Gastrocnemius medialis (tissue), 4 donors: ENCODE data around the gene ITPR2. TPM values are rescaled to one million over a fixed set of nuclear protein-coding genes. Genes with fewer than 3 reads are reported as not detected.

Experiments used
- ATAC-seq, 2 donors: fragments of 150-250 bp; one replicate each; pipeline ENCODE4 v1.9.1; 2016
- DNase-seq, 2 donors: peaks; one replicate each; pipeline ENCODE4 v3.0.0-alpha.2; 2019
- H3K27ac ChIP-seq, 4 donors: fragments of 200-600 bp; sonication (generic); 1 replicate in 1 of 4; 2 replicates in 3 of 4; pipeline ENCODE4 v1.5.1; 2016 to 2018; ENCODE audit warnings: mild to moderate bottlenecking in 2 of 4, moderate library complexity in 1 of 4
- H3K27me3 ChIP-seq, 3 donors: fragments of 200-600 bp; sonication (generic) in 2 of 3; 1 replicate in 1 of 3; 2 replicates in 2 of 3; pipeline versions ENCODE4 v1.5.1 to v1.6.0; 2016 to 2019; ENCODE audit warnings: mild to moderate bottlenecking in 1 of 3, moderate library complexity in 1 of 3
- H3K36me3 ChIP-seq, 2 donors: fragments of 200-600 bp; sonication (generic) in 1 of 2; one replicate each; pipeline ENCODE4 v1.5.1; 2017 to 2018
- H3K4me1 ChIP-seq, 2 donors: fragments of 200-600 bp; sonication (generic) in 1 of 2; one replicate each; pipeline ENCODE4 v1.5.1; 2016 to 2017; ENCODE audit warnings: mild to moderate bottlenecking in 2 of 2
- H3K4me3 ChIP-seq, 4 donors: fragments of 200-600 bp; sonication (generic) in 3 of 4; 1 replicate in 1 of 4; 2 replicates in 3 of 4; pipeline ENCODE4 v1.5.1; 2016 to 2019; ENCODE audit warnings: mild to moderate bottlenecking in 2 of 4
- H3K9me3 ChIP-seq, 3 donors: fragments of 200-600 bp; sonication (generic) in 2 of 3; 1 replicate in 1 of 3; 2 replicates in 2 of 3; pipeline ENCODE4 v1.5.1; 2016 to 2019
- CTCF ChIP-seq, 5 experiments: fragments of 450-650 bp in 3 of 5; fragments of 200-600 bp in 2 of 5; sonication (generic) in 2 of 5; IDR thresholded peaks in 4 of 5; conservative IDR thresholded peaks in 1 of 5; 1 replicate in 4 of 5; 2 replicates in 1 of 5; pipeline ENCODE4 v1.5.1; 2016 to 2019; ENCODE audit warnings: antibody characterized with exemption in 5 of 5, mild to moderate bottlenecking in 3 of 5, moderate library complexity in 3 of 5
- POLR2A ChIP-seq, 2 donors: fragments of 450-650 bp; IDR thresholded peaks; one replicate each; pipeline ENCODE4 v1.6.1; 2017; ENCODE audit warnings: antibody characterized with exemption in 2 of 2, mild to moderate bottlenecking in 2 of 2, moderate library complexity in 2 of 2
- in situ Hi-C, 4 donors: fragments of 200-750 bp; cut with MboI; loops; one replicate each; pipeline versions ENCODE4 v1.15.0 to v1.8.0; 2017; ENCODE audit warnings: low sequenced_read_pairs in 4 of 4
- intact Hi-C: fragments of 100-400 bp; cut with DNase I; formaldehyde crosslinking; loops from one replicate; pipeline ENCODE4 v1.15.1; 2023; ENCODE audit warnings: low total_unique reads
- total RNA-seq, 4 donors: library from RNA; depleted of rRNA; stranded (reverse); fragments of >200 nt; gene quantifications; one replicate each; pipeline versions ENCODE4 v1.1.0 to v1.2.3, GENCODE V29; 2016

The ITPR2 gene
- total RNA-seq, 4 donors from 2014 or later = 3.8 to 23.8 (median 4.1) TPM

GRCh38 chr12:26740991-26741390, 92.0 kb downstream of the ITPR2 start:
- Histone ChIP-seq H3K36me3 (no peaks in the 10 kb centered on the region), H3K27ac (no peak overlapping the region), H3K27me3 (no peaks in the 10 kb centered on the region), H3K9me3 (no peaks in the 10 kb centered on the region), H3K4me1 (no peaks in the 10 kb centered on the region), H3K4me3 (no peak overlapping the region)
- no peak for ATAC-seq
- in situ Hi-C loops (no loop called here), intact Hi-C loops (no loop called here)
- TF ChIP-seq POLR2A (IDR thresholded peaks at IDR 0.05) = no peak
- no peak for TF ChIP-seq CTCF (IDR thresholded peaks at IDR 0.05 in 4 of 5, conservative IDR thresholded peaks at IDR 0.05 in 1 of 5)
- DNase-seq = no peak

- no peaks in the 10 kb centered on the region for H3K36me3 ChIP-seq
- intact Hi-C loops (no loop called here), in situ Hi-C loops (no loop called here)
- H3K27me3 ChIP-seq = no peaks in the 10 kb centered on the region
- no peak overlapping the region for H3K27ac ChIP-seq
- no peak for DNase-seq
- no peak for ATAC-seq
- H3K4me1 ChIP-seq = no peaks in the 10 kb centered on the region
- no peaks in the 10 kb centered on the region for H3K9me3 ChIP-seq
- H3K4me3 ChIP-seq = no peak overlapping the region
- TF ChIP-seq CTCF (IDR thresholded peaks at IDR 0.05 in 4 of 5, conservative IDR thresholded peaks at IDR 0.05 in 1 of 5) (no peak), POLR2A (IDR thresholded peaks at IDR 0.05) (no peak)
These were observed 92.6 kb downstream of the ITPR2 start for GRCh38 chr12:26740348-26740747.

- ATAC-seq (no peak), DNase-seq (no peak)
- in situ Hi-C loops = no loop called here
- no peak overlapping the region for H3K27ac ChIP-seq
- no peaks in the 10 kb centered on the region for H3K9me3 ChIP-seq
- no peaks in the 10 kb centered on the region for H3K36me3 ChIP-seq
- H3K4me1 ChIP-seq = peaks cover 6 to 8% of the 10 kb centered on the region in 2 donors
- intact Hi-C loops = no loop called here
- H3K27me3 ChIP-seq = no peaks in the 10 kb centered on the region
- H3K4me3 ChIP-seq = no peak overlapping the region
- TF ChIP-seq CTCF (IDR thresholded peaks at IDR 0.05 in 4 of 5, conservative IDR thresholded peaks at IDR 0.05 in 1 of 5) = no peak
- TF ChIP-seq POLR2A (IDR thresholded peaks at IDR 0.05) = no peak
These were observed 95.4 kb downstream of the ITPR2 start for GRCh38 chr12:26737487-26738030.

- DNase-seq = no peak
- no peak overlapping the region for H3K27ac ChIP-seq
- no peak for TF ChIP-seq POLR2A (IDR thresholded peaks at IDR 0.05)
- no peak for TF ChIP-seq CTCF (IDR thresholded peaks at IDR 0.05 in 4 of 5, conservative IDR thresholded peaks at IDR 0.05 in 1 of 5)
- no peaks in the 10 kb centered on the region for H3K27me3 ChIP-seq
- no peak for ATAC-seq
- peaks cover 6 to 8% of the 10 kb centered on the region in 2 donors for H3K4me1 ChIP-seq
- H3K36me3 ChIP-seq = no peaks in the 10 kb centered on the region
- no peaks in the 10 kb centered on the region for H3K9me3 ChIP-seq
- in situ Hi-C loops = no loop called here
- H3K4me3 ChIP-seq = no peak overlapping the region
- intact Hi-C loops = no loop called here
These were observed 96.2 kb downstream of the ITPR2 start for GRCh38 chr12:26736563-26737486.
